SU-DHL-6 (cell line): ENCODE data around the gene FARSB.

Source experiments
- H2AFZ ChIP-seq: fragments of 200-600 bp; sonication (generic); 2 replicates; pipeline ENCODE4 v1.6.1; 2014; ENCODE audit warnings: low read depth, mild to moderate bottlenecking, moderate library complexity, mixed read lengths, antibody characterized with exemption, low read length; ENCODE audit not compliant: severe bottlenecking
- H3F3A ChIP-seq: fragments of 200-600 bp; shearing (Covaris generic); 2 replicates; pipeline ENCODE4 v1.6.0; 2016; ENCODE audit warnings: antibody characterized with exemption, mild to moderate bottlenecking; ENCODE audit not compliant: insufficient read depth
- H3K27ac ChIP-seq: fragments of 200-600 bp; sonication (generic); 2 replicates; pipeline ENCODE4 v1.5.1; 2016; ENCODE audit warnings: low read depth, mild to moderate bottlenecking, low read length, moderate library complexity, mixed read lengths
- H3K27me3 ChIP-seq: fragments of 200-600 bp; sonication (generic), shearing (Covaris generic); 2 replicates; pipeline ENCODE4 v1.6.0; 2014; ENCODE audit warnings: mild to moderate bottlenecking, low read length
- H3K36me3 ChIP-seq: fragments of 200-600 bp; sonication (generic); 2 replicates; pipeline ENCODE4 v1.6.1; 2014; ENCODE audit warnings: mild to moderate bottlenecking, low read length, mixed read lengths
- H3K4me2 ChIP-seq: fragments of 300-600, 200-600 bp; shearing (Covaris generic), sonication (generic); 2 replicates; pipeline ENCODE4 v1.6.0; 2014; ENCODE audit warnings: low read length, low read depth, mild to moderate bottlenecking; ENCODE audit not compliant: poor library complexity, severe bottlenecking
- H3K4me3 ChIP-seq: fragments of 200-600 bp; sonication (generic); 2 replicates; pipeline ENCODE4 v1.5.1; 2014; ENCODE audit warnings: antibody characterized with exemption, low read length, mild to moderate bottlenecking, mixed read lengths; ENCODE audit not compliant: insufficient read depth, poor library complexity, severe bottlenecking
- H3K79me2 ChIP-seq: fragments of 200-600 bp; sonication (generic); 2 replicates; pipeline ENCODE4 v1.6.1; 2014; ENCODE audit warnings: mild to moderate bottlenecking, low read length, moderate library complexity; ENCODE audit not compliant: insufficient read depth
- H3K9ac ChIP-seq: fragments of 200-600 bp; sonication (generic); 2 replicates; pipeline ENCODE4 v1.7.0; 2014; ENCODE audit warnings: mild to moderate bottlenecking, low read length
- H3K9me2 ChIP-seq: fragments of 200-600 bp; sonication (generic); replicated peaks from 2 replicates; pipeline ENCODE4 v1.6.1; 2014; ENCODE audit warnings: low read length; ENCODE audit not compliant: insufficient read depth
- H3K9me3 ChIP-seq: fragments of 200-600 bp; sonication (generic); 2 replicates; pipeline ENCODE4 v1.6.1; 2014; ENCODE audit warnings: low read length, mixed read lengths; ENCODE audit not compliant: insufficient read depth
- H4K20me1 ChIP-seq: fragments of 200-600 bp; sonication (generic); 2 replicates; pipeline ENCODE4 v1.6.1; 2014; ENCODE audit warnings: low read depth, mild to moderate bottlenecking, antibody characterized with exemption, low read length, moderate library complexity, mixed read lengths
- CTCF ChIP-seq: fragments of 200-600 bp; sonication (generic); IDR thresholded peaks from one replicate; pipeline ENCODE4 v1.5.1; 2017; ENCODE audit warnings: antibody characterized with exemption, mild to moderate bottlenecking, low read length, moderate library complexity; ENCODE audit not compliant: insufficient read depth, poor library complexity, severe bottlenecking
- EZH2phosphoT487 ChIP-seq: fragments of 200-600 bp; sonication (generic), shearing (Covaris generic); conservative IDR thresholded peaks from 2 replicates; pipeline ENCODE4 v1.6.1; 2018; ENCODE audit warnings: mild to moderate bottlenecking, antibody characterized with exemption, low read length, moderate library complexity, mixed read lengths

The FARSB gene

GRCh38 chr2:222655787-222656525 is at the start of gene FARSB:
FARSB (minus strand) TSS chr2:222656092; CDS start chr2:222656073, 19 bp downstream.
- TF ChIP-seq EZH2phosphoT487 (no peak), CTCF (no peak)
- H3K27ac ChIP-seq: peak within 1 kb of the TSS; percentile 89
- H3K9me3 ChIP-seq: no peaks in the 10 kb centered on the region
- H3K9ac ChIP-seq: peak within 1 kb of the TSS; percentile 95
- peaks cover 8% of the 10 kb centered on the region for H3F3A ChIP-seq
- H2AFZ ChIP-seq: peak within 1 kb of the TSS; percentile 52
- H3K4me3 ChIP-seq: peak within 1 kb of the TSS; percentile 79
- peaks cover 54% of the 10 kb centered on the region for H3K79me2 ChIP-seq
- H4K20me1 ChIP-seq: no peaks in the 10 kb centered on the region
- H3K4me2 ChIP-seq: peak within 1 kb of the TSS; percentile 99
- no peaks in the 10 kb centered on the region for H3K9me2 ChIP-seq
- no peaks in the 10 kb centered on the region for H3K27me3 ChIP-seq
- H3K36me3 ChIP-seq: no peaks in the 10 kb centered on the region

- Histone ChIP-seq H3K27ac (no peak overlapping the region), H3K27me3 (no peaks in the 10 kb centered on the region), H3K9me2 (no peaks in the 10 kb centered on the region), H3K9me3 (no peaks in the 10 kb centered on the region), H3K36me3 (no peaks in the 10 kb centered on the region), H3K9ac (no peak overlapping the region), H3K4me2 (no peak overlapping the region), H2AFZ (no peak overlapping the region), H4K20me1 (no peaks in the 10 kb centered on the region), H3F3A (no peaks in the 10 kb centered on the region), H3K79me2 (no peaks in the 10 kb centered on the region), H3K4me3 (no peak overlapping the region)
- TF ChIP-seq EZH2phosphoT487: no peak
- TF ChIP-seq CTCF: no peak
Measured at GRCh38 chr2:222703886-222704285, 48.0 kb upstream of the FARSB start.

GRCh38 chr2:222703091-222703490 is 47.2 kb upstream of the FARSB start:
- no peaks in the 10 kb centered on the region for H3K36me3 ChIP-seq
- H3K27me3 ChIP-seq: no peaks in the 10 kb centered on the region
- H3F3A ChIP-seq: no peaks in the 10 kb centered on the region
- H3K9me3 ChIP-seq: no peaks in the 10 kb centered on the region
- H3K9me2 ChIP-seq: no peaks in the 10 kb centered on the region
- no peak overlapping the region for H3K9ac ChIP-seq
- H3K79me2 ChIP-seq: no peaks in the 10 kb centered on the region
- H3K4me3 ChIP-seq: no peak overlapping the region
- TF ChIP-seq CTCF: no peak
- no peak for TF ChIP-seq EZH2phosphoT487
- H3K27ac ChIP-seq: no peak overlapping the region
- no peaks in the 10 kb centered on the region for H4K20me1 ChIP-seq
- H2AFZ ChIP-seq: no peak overlapping the region
- no peak overlapping the region for H3K4me2 ChIP-seq
